GM12891 (cell line): ENCODE results near the gene FASTKD3.

ENCODE experiments used
- PAX5 ChIP-seq: IDR thresholded peaks from 2 replicates; pipeline ENCODE4 v1.6.1; 2011; ENCODE audit warnings: low read length, moderate library complexity, mild to moderate bottlenecking; ENCODE audit not compliant: insufficient read depth, severe bottlenecking
- POLR2A ChIP-seq: IDR thresholded peaks from 2 replicates; pipeline ENCODE4 v1.6.1; 2011; ENCODE audit warnings: low read depth, low read length, control low read depth
- POLR2AphosphoS5 ChIP-seq: IDR thresholded peaks from 2 replicates; pipeline ENCODE4 v1.6.1; 2011; ENCODE audit warnings: low read depth, low read length, control low read depth
- POU2F2 ChIP-seq: IDR thresholded peaks from 2 replicates; pipeline ENCODE4 v1.6.1; 2011; ENCODE audit warnings: low read depth, mild to moderate bottlenecking, control low read depth, low read length, moderate library complexity
- SPI1 ChIP-seq: IDR thresholded peaks from 2 replicates; pipeline ENCODE4 v1.6.1; 2011; ENCODE audit warnings: low read depth, low read length, control low read depth
- TAF1 ChIP-seq: IDR thresholded peaks from 2 replicates; pipeline ENCODE4 v1.6.1; 2011; ENCODE audit warnings: low read depth, low read length, control low read depth

GRCh38 chr5:7882926-7883325 lies 14.1 kb upstream of the FASTKD3 start:
- no peak for TF ChIP-seq TAF1
- no peak for TF ChIP-seq POLR2A
- no peak for TF ChIP-seq POLR2AphosphoS5
- TF ChIP-seq POU2F2 = no peak
- no peak for TF ChIP-seq SPI1
- no peak for TF ChIP-seq PAX5
